CD4-positive, alpha-beta T cell treated with Interleukin-17A for 1 hour (primary cell): Measurements from ENCODE around the gene OR5H14.
"Not testable (repeated sequence)": the region's sequence is repeated elsewhere in the genome, so short reads cannot be mapped to it uniquely, and the experiment has no call there.

Experiments
- DNase-seq: peaks from one replicate; pipeline ENCODE4 v3.0.0-alpha.2; 2020

Gene OR5H14

GRCh38 chr3:98147179-98147578 lies at the start of gene OR5H14:
OR5H14 (plus strand) TSS chr3:98147479; CDS start chr3:98149386, 1,907 bp downstream.
- no peak for DNase-seq

- DNase-seq, result no peak
Observed at GRCh38 chr3:98099848-98100247, 47.4 kb upstream of the OR5H14 start.

- no peak for DNase-seq
Observed at GRCh38 chr3:98108162-98108561, 39.1 kb upstream of the OR5H14 start.

- DNase-seq, result no peak
Observed at GRCh38 chr3:98109807-98110549, 37.3 kb upstream of the OR5H14 start.

- no peak for DNase-seq
Observed at GRCh38 chr3:98110550-98110908, 36.8 kb upstream of the OR5H14 start.

GRCh38 chr3:98114264-98114663 lies 33.0 kb upstream of the OR5H14 start:
- no peak for DNase-seq

GRCh38 chr3:98115717-98116116 lies 31.6 kb upstream of the OR5H14 start:
- no peak for DNase-seq

- DNase-seq, result no peak
Observed at GRCh38 chr3:98130421-98130820, 16.9 kb upstream of the OR5H14 start, which contains the start of gene OR5H1. OR5H1 (plus strand) TSS chr3:98130721; CDS start chr3:98132698, 1,977 bp downstream.

- DNase-seq, result no peak
Observed at GRCh38 chr3:98136631-98137030, 10.6 kb upstream of the OR5H14 start.

- DNase-seq, result not testable (repeated sequence)
Observed at GRCh38 chr3:98137826-98138557, 9.3 kb upstream of the OR5H14 start.

- no peak for DNase-seq
Observed at GRCh38 chr3:98140531-98140930, 6.7 kb upstream of the OR5H14 start.

GRCh38 chr3:98148751-98149150 lies 1.5 kb downstream of the OR5H14 start:
- DNase-seq, result no peak

GRCh38 chr3:98149456-98149855 lies 2.2 kb downstream of the OR5H14 start:
- DNase-seq, result not testable (repeated sequence)

- DNase-seq, result no peak
Observed at GRCh38 chr3:98151241-98151640, 4.0 kb downstream of the OR5H14 start.

- no peak for DNase-seq
Observed at GRCh38 chr3:98166396-98166795, 19.1 kb downstream of the OR5H14 start, which contains the start of gene OR5H15. OR5H15 (plus strand) TSS chr3:98166696; CDS start chr3:98168700, 2,004 bp downstream.

GRCh38 chr3:98171071-98171470 lies 23.8 kb downstream of the OR5H14 start:
- no peak for DNase-seq

- DNase-seq, result no peak
Observed at GRCh38 chr3:98172621-98173020, 25.3 kb downstream of the OR5H14 start.

- DNase-seq, result no peak
Observed at GRCh38 chr3:98180319-98180890, 33.1 kb downstream of the OR5H14 start.

GRCh38 chr3:98182196-98182595 lies 34.9 kb downstream of the OR5H14 start:
- no peak for DNase-seq

- no peak for DNase-seq
Observed at GRCh38 chr3:98185180-98185579, 37.9 kb downstream of the OR5H14 start.

- peak; percentile 35 for DNase-seq
Observed at GRCh38 chr3:98188545-98188944, 41.3 kb downstream of the OR5H14 start.

GRCh38 chr3:98190911-98191310 lies 43.6 kb downstream of the OR5H14 start:
- not testable (repeated sequence) for DNase-seq

GRCh38 chr3:98196293-98196692 lies 49.0 kb downstream of the OR5H14 start:
- DNase-seq, result not testable (repeated sequence)

- DNase-seq, result no peak
Observed at GRCh38 chr3:98199020-98199419, 51.7 kb downstream of the OR5H14 start.
